GM21390 (cell line): ENCODE measurements around the gene PPM1K.

Experiments used
- ATAC-seq: cut with Tn5 transposase; IDR thresholded peaks from one replicate; pipeline ENCODE4 v1.9.1; 2021; ENCODE audit not compliant: unreplicated experiment

Gene PPM1K

DNA sequence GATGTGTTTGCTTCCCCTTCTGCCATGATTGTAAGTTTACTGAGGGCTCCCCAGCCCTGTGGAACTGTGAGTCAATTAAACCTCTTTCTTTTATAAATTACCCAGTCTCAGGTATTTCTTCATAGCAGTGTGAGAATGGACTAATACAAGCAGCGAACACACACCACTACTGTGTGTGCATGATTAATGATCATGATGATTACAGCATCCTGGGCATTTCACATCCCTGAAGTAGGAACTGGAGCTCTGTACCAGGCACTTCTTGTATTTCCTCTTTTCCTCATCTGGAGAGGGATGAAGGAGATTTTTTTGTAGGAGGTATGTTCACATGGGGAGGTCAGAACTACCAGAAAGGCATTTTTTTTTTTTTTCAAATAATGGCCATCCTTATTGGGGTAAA, 60.8 kb downstream of the PPM1K start:
- no peak for ATAC-seq

DNA sequence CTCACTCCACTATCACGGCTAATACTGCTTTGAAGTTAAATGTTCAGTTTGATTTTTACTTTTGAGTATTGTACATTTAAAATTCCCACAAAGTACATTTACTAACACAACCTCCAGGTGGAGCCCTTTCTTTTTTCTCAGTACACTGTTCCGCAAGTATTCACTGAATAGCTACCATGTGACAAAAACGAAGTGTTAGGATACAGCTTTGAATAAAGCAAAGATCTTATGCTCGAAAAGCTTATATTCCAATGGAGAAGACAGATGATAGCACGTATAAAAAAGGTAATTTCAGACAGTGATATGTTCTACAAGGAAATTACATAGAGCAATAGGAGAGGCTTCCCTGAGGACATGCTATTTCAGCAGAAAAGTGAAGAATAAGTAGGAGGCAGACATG, 65.3 kb downstream of the PPM1K start:
- peak; percentile 75 for ATAC-seq

DNA sequence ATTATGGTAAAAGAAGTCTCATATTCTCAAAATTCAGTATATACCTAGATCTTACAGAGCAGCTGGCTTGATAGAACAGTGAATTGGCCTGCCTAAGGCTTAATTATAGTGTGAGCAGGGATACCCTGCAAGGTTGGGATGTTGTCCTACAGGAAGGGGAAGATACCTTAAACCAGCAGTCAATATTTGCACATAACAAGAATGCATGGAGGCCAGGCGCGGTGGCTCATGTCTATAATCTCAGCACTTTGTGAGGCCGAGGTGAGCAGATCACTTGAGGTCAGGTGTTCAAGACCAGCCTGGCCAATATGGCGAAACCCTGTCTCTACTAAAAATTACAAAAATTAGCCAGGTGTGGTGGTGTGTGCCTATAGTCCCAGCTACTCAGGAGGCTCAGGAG, 67.2 kb downstream of the PPM1K start:
- no peak for ATAC-seq

DNA sequence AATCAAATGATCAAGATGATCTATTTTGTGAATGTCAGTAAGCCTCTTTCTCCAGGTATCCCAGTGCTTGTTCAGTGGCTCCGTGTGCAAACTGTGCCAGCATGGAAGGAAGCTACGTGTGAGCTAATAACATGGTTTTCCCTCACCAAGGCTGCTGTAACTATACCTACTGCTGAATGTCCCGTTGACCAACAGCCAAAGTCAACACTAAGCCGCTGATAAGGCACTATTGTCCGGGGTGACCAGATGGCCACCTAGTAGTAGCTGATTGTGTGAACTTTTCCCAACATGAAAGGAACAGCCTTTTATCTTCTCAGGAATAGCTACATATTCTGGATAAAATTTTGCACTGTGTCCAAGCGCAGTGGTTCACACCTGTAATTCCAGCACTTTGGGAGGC, 68.0 kb downstream of the PPM1K start:
- no peak for ATAC-seq

DNA sequence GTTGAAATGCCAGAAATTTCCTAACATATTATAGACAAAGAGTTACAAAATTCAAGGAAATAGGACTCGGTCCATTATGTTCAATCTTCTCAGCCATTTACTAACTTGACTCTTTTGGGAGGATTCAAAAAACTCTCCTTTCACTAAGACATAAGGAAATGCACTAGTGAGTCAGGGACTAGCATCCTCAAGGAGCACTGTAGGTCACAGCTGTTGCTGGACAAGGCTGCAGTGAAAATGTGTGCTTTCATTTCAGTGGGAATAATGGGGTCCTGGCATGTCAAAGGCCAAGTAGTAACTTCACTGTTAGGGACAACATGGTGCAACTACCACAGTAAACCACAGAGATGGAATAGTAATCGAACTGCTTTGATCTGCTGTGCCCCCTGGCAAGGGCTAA, 69.0 kb downstream of the PPM1K start:
- no peak for ATAC-seq

DNA sequence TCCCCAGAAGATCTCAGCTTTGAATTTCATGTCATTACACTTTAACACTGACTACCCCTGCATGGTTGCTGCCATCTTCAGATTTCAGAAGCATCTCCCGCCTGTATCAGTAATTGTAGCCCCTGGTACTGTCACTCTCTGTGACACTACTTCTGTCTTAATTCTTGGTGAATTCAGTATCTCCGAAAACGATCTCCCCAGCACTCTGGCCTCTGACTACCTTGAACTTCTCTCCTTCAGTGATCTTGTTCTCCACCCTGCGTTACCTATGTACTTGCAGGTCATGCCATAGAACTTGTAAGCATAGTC, 72.2 kb downstream of the PPM1K start:
- ATAC-seq: peak; percentile 13

DNA sequence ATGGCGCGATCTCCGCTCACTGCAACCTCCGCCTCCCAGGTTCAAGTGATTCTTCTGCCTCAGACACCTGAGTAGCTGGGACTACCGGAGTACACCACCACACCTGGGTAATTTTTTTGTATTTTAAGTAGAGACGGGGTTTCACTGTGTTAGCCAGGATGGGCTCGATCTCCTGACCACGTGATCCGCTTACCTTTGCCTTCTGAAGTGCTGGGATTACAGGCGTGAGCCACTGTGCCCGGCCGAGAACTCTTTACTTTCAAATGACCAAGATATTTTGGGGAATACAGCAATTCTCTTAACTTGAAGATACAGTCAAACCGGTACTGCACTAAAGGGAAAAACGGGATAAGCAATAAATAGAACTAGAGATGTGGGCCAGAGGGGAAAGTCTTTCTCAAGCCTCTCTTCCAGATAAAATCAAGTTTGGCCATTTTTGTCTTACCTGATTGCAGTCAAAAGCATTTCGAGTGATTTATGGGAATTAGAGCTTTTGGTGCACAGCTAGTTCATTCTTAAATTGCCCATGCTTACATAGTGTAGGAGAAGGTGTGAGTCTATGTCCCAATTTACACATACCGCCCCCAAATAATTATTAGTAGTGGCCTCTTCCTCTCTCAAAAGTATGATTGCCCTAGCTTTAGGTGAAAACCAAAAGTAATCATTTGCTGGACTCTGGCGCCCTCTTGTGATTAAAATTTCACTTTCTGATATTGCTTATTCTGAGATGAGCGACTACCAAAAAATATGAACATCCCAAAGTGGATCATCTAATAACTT, 72.7 kb downstream of the PPM1K start:
- ATAC-seq: peak; percentile 58

DNA sequence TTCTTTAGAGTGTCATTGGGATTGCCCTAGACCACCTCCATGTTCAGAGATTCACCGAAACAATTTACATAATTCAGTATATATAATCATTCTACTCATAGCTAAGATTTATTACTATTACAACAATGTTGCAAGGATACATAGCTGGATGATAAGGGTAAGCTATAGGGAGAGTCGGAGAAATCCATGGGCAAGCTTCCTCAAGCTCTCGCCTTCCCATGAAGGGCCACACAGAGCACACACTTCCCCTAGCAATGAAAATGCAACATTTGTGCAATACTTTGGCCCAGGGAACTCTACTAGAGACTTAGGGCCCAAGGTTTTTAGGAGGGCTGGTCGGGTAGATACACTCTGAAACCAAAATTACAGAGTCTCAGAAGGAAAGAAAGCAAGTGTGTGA, 76.2 kb downstream of the PPM1K start:
- ATAC-seq: no peak
